Mesothelial cell of epicardium (in vitro differentiated cells): ENCODE measurements around the gene CPED1. TPM values are rescaled to one million over a fixed set of nuclear protein-coding genes. Genes with fewer than 3 reads are reported as not detected.
"Not testable (repeated sequence)": the region's sequence is repeated elsewhere in the genome, so short reads cannot be mapped to it uniquely, and the experiment has no call there.

Experiments
- DNase-seq, 2 experiments: peaks; one replicate each; pipeline ENCODE4 v3.0.0; 2021; ENCODE audit warnings: low spot score in 2 of 2; ENCODE audit not compliant: unreplicated experiment in 2 of 2
- H3K27ac Mint-ChIP-seq: 2 replicates; pipeline ENCODE4 v1.8.0; 2021; ENCODE audit warnings: mixed read lengths
- H3K27me3 Mint-ChIP-seq: 2 replicates; pipeline ENCODE4 v1.8.0; 2021; ENCODE audit warnings: low read depth, mixed read lengths
- H3K36me3 Mint-ChIP-seq: 2 replicates; pipeline ENCODE4 v1.8.0; 2021; ENCODE audit warnings: mixed read lengths
- H3K4me1 Mint-ChIP-seq: 2 replicates; pipeline ENCODE4 v1.8.0; 2021; ENCODE audit warnings: mixed read lengths
- H3K4me3 Mint-ChIP-seq: 2 replicates; pipeline ENCODE4 v1.8.0; 2021; ENCODE audit warnings: mild to moderate bottlenecking, moderate library complexity, mixed read lengths
- H3K9me3 Mint-ChIP-seq: 2 replicates; pipeline ENCODE4 v1.8.0; 2021; ENCODE audit warnings: mixed read lengths
- CTCF ChIP-seq: fragments of 200-600 bp; sonication (generic); IDR thresholded peaks from one replicate; pipeline ENCODE4 v1.5.0; 2021; ENCODE audit warnings: antibody characterized with exemption; ENCODE audit not compliant: unreplicated experiment
- total RNA-seq: library from RNA; stranded (reverse); gene quantifications from 3 replicates; pipeline ENCODE4 v1.2.1, GENCODE V29; 2021

The CPED1 gene
- total RNA-seq, 1 donor from 2014 or later, result 25.6 TPM

- DNase-seq, result no peak
- H3K27ac Mint-ChIP-seq, result peak overlapping the region; percentile 59
- peaks cover 58% of the 10 kb centered on the region for H3K4me1 Mint-ChIP-seq
- H3K27me3 Mint-ChIP-seq, result peaks cover 7% of the 10 kb centered on the region
- H3K36me3 Mint-ChIP-seq, result no peaks in the 10 kb centered on the region
- no peak for TF ChIP-seq CTCF
- no peaks in the 10 kb centered on the region for H3K9me3 Mint-ChIP-seq
- no peak overlapping the region for H3K4me3 Mint-ChIP-seq
Measured at GRCh38 chr7:121002757-121003200, 14.3 kb downstream of the CPED1 start.

- Mint-ChIP-seq H3K27ac (no peak overlapping the region), H3K27me3 (peaks cover 7% of the 10 kb centered on the region), H3K9me3 (no peaks in the 10 kb centered on the region), H3K36me3 (no peaks in the 10 kb centered on the region), H3K4me1 (peaks cover 50% of the 10 kb centered on the region), H3K4me3 (no peak overlapping the region)
- no peak for TF ChIP-seq CTCF
- no peak for DNase-seq
Measured at GRCh38 chr7:121003986-121004685, 15.6 kb downstream of the CPED1 start.

GRCh38 chr7:121005058-121005457 lies 16.5 kb downstream of the CPED1 start:
- not testable (repeated sequence) for H3K4me3 Mint-ChIP-seq, H3K9me3 Mint-ChIP-seq, H3K27ac Mint-ChIP-seq, DNase-seq, H3K36me3 Mint-ChIP-seq, H3K27me3 Mint-ChIP-seq
- H3K4me1 Mint-ChIP-seq, result peaks cover 43% of the 10 kb centered on the region

DNA sequence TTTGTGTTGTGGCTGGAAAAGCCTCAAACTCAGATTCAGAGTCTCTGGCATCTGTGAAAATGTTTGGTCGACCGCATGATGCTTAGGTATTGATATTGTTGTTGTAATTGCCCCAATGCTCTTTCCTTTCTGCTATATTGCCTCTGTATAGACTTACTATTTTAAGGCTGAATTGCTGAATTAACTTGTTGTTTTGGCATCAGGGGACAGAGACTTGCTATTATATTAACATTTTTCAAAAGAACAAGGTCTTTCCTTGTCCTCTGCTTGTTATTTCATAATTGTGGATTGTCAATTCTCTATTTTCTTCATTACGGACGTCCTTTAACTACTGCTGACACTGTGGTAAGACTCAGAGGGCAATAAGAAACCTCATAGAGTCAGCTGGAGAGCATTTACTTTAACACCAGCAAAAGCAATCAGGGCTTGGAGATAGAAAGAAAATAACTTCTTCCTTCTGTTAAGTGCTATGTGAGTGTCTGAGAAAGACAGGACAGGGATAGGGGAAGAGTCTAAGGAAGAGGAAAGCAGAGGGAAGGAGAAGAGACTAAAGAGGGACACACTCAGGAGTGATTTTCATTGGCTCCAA lies 17.6 kb downstream of the CPED1 start:
- no peak for TF ChIP-seq CTCF
- H3K4me1 Mint-ChIP-seq, result peaks cover 39% of the 10 kb centered on the region
- H3K9me3 Mint-ChIP-seq, result no peaks in the 10 kb centered on the region
- no peaks in the 10 kb centered on the region for H3K36me3 Mint-ChIP-seq
- no peak overlapping the region for H3K4me3 Mint-ChIP-seq
- H3K27me3 Mint-ChIP-seq, result peaks cover 7% of the 10 kb centered on the region
- DNase-seq, result no peak
- H3K27ac Mint-ChIP-seq, result peak overlapping the region; percentile 67

- no peak overlapping the region for H3K4me3 Mint-ChIP-seq
Measured at GRCh38 chr7:121006711-121007315, 18.3 kb downstream of the CPED1 start.

More at GRCh38 chr7:121006711-121007315, 18.3 kb downstream of the CPED1 start:
- Mint-ChIP-seq H3K9me3 (no peaks in the 10 kb centered on the region), H3K27ac (no peak overlapping the region), H3K36me3 (no peaks in the 10 kb centered on the region), H3K4me1 (peaks cover 33% of the 10 kb centered on the region), H3K27me3 (peaks cover 7% of the 10 kb centered on the region)
- no peak for TF ChIP-seq CTCF
- no peak for DNase-seq
